H1 (cell line): ENCODE results near the gene OR9A2.

ENCODE experiments used
- CBX8 ChIP-seq: fragments of 300-800, 300-1000 bp; sonication (generic); IDR thresholded peaks from 2 replicates; pipeline ENCODE4 v1.7.1; 2016; ENCODE audit warnings: low read depth, low read length, borderline replicate concordance
- CTCF ChIP-seq, 3 experiments: IDR thresholded peaks; 1 replicate in 2 of 3; 2 replicates in 1 of 3; pipeline versions ENCODE4 v1.5.1 to v1.6.1; 2011; ENCODE audit warnings: low read length in 3 of 3, mild to moderate bottlenecking in 3 of 3, inconsistent platforms in 2 of 3, low read depth in 1 of 3, moderate library complexity in 1 of 3; ENCODE audit not compliant: insufficient read depth in 1 of 3; ENCODE audit errors: control extremely low read depth in 1 of 3
- EZH2 ChIP-seq: fragments of 200-600 bp; sonication (generic); IDR thresholded peaks from 2 replicates; pipeline ENCODE4 v1.7.1; 2012; ENCODE audit warnings: low read depth, mild to moderate bottlenecking, moderate library complexity, low read length, inconsistent platforms; ENCODE audit not compliant: severe bottlenecking
- GABPA ChIP-seq: IDR thresholded peaks from 2 replicates; pipeline ENCODE4 v1.6.1; 2011; ENCODE audit warnings: mild to moderate bottlenecking, low read length, moderate library complexity, borderline replicate concordance; ENCODE audit not compliant: insufficient read depth
- JUN ChIP-seq: IDR thresholded peaks from 2 replicates; pipeline ENCODE4 v1.6.1; 2011; ENCODE audit warnings: low read depth, mild to moderate bottlenecking, improper control_type of control experiment, low read length
- KDM1A ChIP-seq: fragments of 200-600, 300-600 bp; sonication (generic); IDR thresholded peaks from 2 replicates; pipeline ENCODE4 v1.7.1; 2016; ENCODE audit warnings: mild to moderate bottlenecking, low read length, borderline replicate concordance
- POLR2AphosphoS5 ChIP-seq: IDR thresholded peaks from 2 replicates; pipeline ENCODE4 v1.6.1; 2011; ENCODE audit warnings: low read depth, low read length
- TF ChIP-seq, protein P1 (sequence below): IDR thresholded peaks from 2 replicates; pipeline ENCODE4 v1.6.1; 2011; ENCODE audit warnings: low read length, improper control_type of control experiment

GRCh38 chr7:142984297-142984696, 42.6 kb downstream of the OR9A2 start:
- TF ChIP-seq EZH2: no peak
- no peak for TF ChIP-seq POLR2AphosphoS5
- TF ChIP-seq CBX8: no peak
- TF ChIP-seq KDM1A: no peak
- no peak for TF ChIP-seq CTCF (IDR thresholded peaks at IDR 0.05; ENCODE audit: control extremely low read depth in 1 of 3, insufficient read depth in 1 of 3, low read depth in 1 of 3, low read length in 3 of 3)
- TF ChIP-seq GABPA: no peak
- TF ChIP-seq, protein P1, sequence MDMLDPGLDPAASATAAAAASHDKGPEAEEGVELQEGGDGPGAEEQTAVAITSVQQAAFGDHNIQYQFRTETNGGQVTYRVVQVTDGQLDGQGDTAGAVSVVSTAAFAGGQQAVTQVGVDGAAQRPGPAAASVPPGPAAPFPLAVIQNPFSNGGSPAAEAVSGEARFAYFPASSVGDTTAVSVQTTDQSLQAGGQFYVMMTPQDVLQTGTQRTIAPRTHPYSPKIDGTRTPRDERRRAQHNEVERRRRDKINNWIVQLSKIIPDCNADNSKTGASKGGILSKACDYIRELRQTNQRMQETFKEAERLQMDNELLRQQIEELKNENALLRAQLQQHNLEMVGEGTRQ: no peak
- TF ChIP-seq JUN: no peak
